IMR-90 (cell line): ENCODE measurements around the gene TSHZ3.
A peak's percentile ranks its signal among the peaks of the same experiment; 100 is the strongest.

Experiments
- FOS ChIP-seq: fragments of 150-350 bp; IDR thresholded peaks from 2 replicates; pipeline ENCODE4 v1.6.1; 2016; ENCODE audit warnings: low read depth, low read length
- MXI1 ChIP-seq: IDR thresholded peaks from 2 replicates; pipeline ENCODE4 v1.6.1; 2012; ENCODE audit warnings: low read depth, mild to moderate bottlenecking, low read length, moderate library complexity, borderline replicate concordance
- POLR2A ChIP-seq: IDR thresholded peaks from 2 replicates; pipeline ENCODE4 v1.6.1; 2012; ENCODE audit warnings: mild to moderate bottlenecking, low read depth, low read length
- SMC3 ChIP-seq: fragments of 150-350 bp; IDR thresholded peaks from 2 replicates; pipeline ENCODE4 v1.6.1; 2016; ENCODE audit warnings: low read depth, mild to moderate bottlenecking, antibody characterized with exemption, low read length, moderate library complexity
- TF ChIP-seq, protein P1 (sequence below): conservative IDR thresholded peaks from 2 replicates; pipeline ENCODE4 v1.5.1; 2012; ENCODE audit warnings: mild to moderate bottlenecking, low read depth, low read length, improper control_type of control experiment

DNA sequence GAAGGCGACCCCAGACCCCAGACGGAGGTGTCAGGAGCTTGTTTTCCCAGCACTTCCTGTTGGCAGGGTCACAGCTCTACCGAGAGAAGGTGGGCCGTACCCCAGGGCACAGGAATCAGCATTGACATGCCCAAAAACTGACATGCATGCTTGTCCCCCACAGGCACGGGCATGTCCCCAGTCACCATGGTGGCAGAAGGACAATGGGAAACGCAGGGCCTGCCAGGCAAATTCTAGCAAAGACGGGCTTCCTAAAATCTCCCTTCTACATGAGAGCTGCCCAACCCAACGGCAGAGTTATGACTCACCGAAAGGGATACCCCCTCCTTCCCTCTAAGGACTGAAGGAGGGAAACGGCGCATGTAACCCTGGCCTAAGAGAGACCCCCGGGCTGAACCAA is 18.5 kb downstream of the TSHZ3 start:
- TF ChIP-seq, protein P1, sequence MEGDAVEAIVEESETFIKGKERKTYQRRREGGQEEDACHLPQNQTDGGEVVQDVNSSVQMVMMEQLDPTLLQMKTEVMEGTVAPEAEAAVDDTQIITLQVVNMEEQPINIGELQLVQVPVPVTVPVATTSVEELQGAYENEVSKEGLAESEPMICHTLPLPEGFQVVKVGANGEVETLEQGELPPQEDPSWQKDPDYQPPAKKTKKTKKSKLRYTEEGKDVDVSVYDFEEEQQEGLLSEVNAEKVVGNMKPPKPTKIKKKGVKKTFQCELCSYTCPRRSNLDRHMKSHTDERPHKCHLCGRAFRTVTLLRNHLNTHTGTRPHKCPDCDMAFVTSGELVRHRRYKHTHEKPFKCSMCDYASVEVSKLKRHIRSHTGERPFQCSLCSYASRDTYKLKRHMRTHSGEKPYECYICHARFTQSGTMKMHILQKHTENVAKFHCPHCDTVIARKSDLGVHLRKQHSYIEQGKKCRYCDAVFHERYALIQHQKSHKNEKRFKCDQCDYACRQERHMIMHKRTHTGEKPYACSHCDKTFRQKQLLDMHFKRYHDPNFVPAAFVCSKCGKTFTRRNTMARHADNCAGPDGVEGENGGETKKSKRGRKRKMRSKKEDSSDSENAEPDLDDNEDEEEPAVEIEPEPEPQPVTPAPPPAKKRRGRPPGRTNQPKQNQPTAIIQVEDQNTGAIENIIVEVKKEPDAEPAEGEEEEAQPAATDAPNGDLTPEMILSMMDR: no peak
- 0 out of 2 replicates have a peak, but pooled peaks have one; percentile 15 for TF ChIP-seq FOS
- TF ChIP-seq POLR2A: no peak
- TF ChIP-seq SMC3: no peak
- no peak for TF ChIP-seq MXI1
